Uterine smooth muscle cell (primary cell): Measurements from ENCODE around the gene CPHXL2. TPM values are rescaled to one million over a fixed set of nuclear protein-coding genes. Genes with fewer than 3 reads are reported as not detected.

Experiments used
- total RNA-seq: library from RNA; depleted of rRNA; stranded (reverse); fragments of >200 nt; gene quantifications from 2 replicates; pipeline ENCODE4 v1.2.3, GENCODE V29; 2014

Gene CPHXL2
- total RNA-seq = not detected in 2 replicates

DNA sequence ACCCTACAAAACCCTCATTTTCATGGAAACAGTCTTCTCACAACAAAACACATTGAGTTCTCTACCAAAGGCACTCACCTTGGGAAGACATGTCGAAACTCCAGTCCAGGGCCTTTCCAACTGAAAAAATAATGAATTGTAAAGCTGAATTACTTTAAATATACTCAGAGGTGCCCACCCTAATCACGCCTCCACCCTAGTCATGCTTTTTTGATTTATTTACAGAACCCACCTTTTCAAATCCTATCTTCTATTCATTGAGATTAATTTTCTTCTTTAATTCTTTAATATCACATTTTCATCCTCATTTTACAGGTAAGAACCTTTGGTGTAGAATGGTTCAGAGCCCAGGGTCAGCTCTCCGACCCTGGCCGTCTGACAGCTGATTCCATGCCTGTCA is at the start of gene CPHXL2:
TSS of gene CPHXL2 (minus strand) at position 101 of the 400 bp plus-strand sequence. CDS start at position 91, 10 bp downstream.

DNA sequence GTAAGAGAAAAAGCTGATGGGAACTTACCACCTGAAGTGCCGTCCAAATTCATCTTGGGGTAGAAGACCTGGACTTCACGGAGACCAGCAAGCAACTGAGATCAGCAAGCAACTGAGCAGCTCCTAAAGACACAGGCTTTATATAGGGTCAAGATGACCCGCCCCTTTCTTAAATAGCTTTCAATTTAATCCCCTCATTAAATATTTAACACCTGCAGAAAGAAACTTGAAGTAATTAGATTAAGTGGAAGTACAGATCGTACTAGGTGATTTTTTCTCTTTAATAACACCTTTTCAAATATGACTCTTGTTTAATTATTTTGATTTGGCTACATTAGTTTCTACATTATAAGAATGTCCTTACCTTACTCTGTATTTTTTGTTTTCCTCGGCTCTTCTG is 49.6 kb upstream of the CPHXL2 start, which contains the start of gene CPHXL:
TSS of gene CPHXL (minus strand) at position 101 of the 400 bp plus-strand sequence. CDS start at position 53, 48 bp downstream.

GRCh38 chr16:75701361-75701760 is 24.6 kb upstream of the CPHXL2 start, which contains the start of gene DUXB:
DUXB (minus strand) TSS chr16:75701461; CDS start chr16:75701418, 43 bp downstream.

GRCh38 chr16:75647492-75648264 is 29.1 kb downstream of the CPHXL2 start, which contains the start of the genes KARS1 and TERF2IP:
KARS1 (minus strand) TSS chr16:75647665; CDS start chr16:75647639, 26 bp downstream.
TERF2IP (plus strand) TSS chr16:75647773; CDS start chr16:75647883, 110 bp downstream.

DNA sequence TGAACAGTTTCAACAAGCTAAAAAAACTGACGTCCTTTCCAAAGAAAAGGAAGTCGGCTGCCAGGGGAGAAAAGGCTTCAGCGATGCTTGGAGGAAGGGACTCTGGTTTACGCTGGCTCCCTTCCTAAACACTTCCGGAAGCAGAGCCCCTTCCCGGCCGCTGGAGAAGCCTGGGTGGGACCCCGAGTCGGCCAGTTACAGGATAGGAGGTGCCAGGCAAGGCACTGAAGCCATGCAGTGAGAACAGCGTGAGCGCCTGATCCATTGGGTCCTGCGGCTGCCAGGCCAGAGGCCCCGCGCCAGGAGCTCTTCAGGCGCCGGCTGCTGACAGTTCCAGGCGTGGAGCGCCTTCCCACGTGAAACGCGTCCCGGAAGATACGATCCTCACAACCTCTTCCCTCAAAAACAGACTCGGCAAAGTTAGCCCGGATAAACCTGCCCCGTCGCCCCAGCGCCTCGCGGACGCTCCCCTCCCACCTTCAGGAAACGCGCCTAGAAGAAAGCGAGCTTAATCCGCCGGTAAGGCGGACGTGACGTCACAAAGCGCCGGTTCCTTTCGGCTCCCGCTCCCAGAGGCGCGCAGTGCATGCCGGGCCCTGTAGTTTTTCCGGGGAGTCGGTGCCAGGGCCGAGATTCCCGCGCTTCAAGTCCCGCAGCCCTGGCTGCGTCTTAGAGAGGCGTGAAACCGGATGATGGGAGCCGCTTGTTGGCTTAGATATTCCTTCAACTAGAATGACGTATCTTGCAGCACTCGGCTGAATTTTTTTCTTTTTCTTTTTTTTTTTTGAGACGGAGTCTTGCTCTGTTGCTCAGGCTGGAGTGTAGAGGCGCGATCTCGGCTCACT is 53.8 kb downstream of the CPHXL2 start, which contains the start of gene ADAT1:
TSS of gene ADAT1 (minus strand) at position 521 of the 845 bp plus-strand sequence. CDS start 2,482 bp downstream, outside the sequence.

Other genes starting within 250 kb of the CPHXL2 start
- 59.5 and 80.5 TPM in 2 replicates for gene CFDP1, start 243.5 kb downstream of the CPHXL2 start, total RNA-seq
- gene TMEM170A, start 212.3 kb downstream of the CPHXL2 start, total RNA-seq = 17.9 and 30.9 TPM in 2 replicates
- gene CHST6, start 181.6 kb downstream of the CPHXL2 start, total RNA-seq = 0.22 and 1.00 TPM in 2 replicates
- under 0.01 and 0.11 TPM in 2 replicates for gene CHST5, start 140.9 kb downstream of the CPHXL2 start, total RNA-seq
- 15.1 and 18.4 TPM in 2 replicates for gene TMEM231, start 120.8 kb downstream of the CPHXL2 start, total RNA-seq
- gene GABARAPL2, start 110.6 kb downstream of the CPHXL2 start, total RNA-seq = 38.5 and 44.0 TPM in 2 replicates
- 59.1 and 101 TPM in 2 replicates for gene ADAT1, start 53.7 kb downstream of the CPHXL2 start, total RNA-seq
- gene KARS1, start 29.3 kb downstream of the CPHXL2 start, total RNA-seq = 135 and 202 TPM in 2 replicates
- 55.9 and 65.4 TPM in 2 replicates for gene TERF2IP, start 29.2 kb downstream of the CPHXL2 start, total RNA-seq
- gene DUXB, start 24.5 kb upstream of the CPHXL2 start, total RNA-seq = not detected in 2 replicates
- gene CPHXL, start 49.5 kb upstream of the CPHXL2 start, total RNA-seq = not detected in 2 replicates